ENCODE measurements around the gene SMO.

GRCh38 chr7:129170441-129171021 is 17.9 kb upstream of the SMO start:
- TF ChIP-seq CTCF (IDR thresholded peaks at IDR 0.05; ENCODE audit: low read depth, low read length, missing input control) (no peak), ATF3 (IDR thresholded peaks at IDR 0.05) (no peak), YY1 (IDR thresholded peaks at IDR 0.05) (no peak), RAD21 (IDR thresholded peaks at IDR 0.05) (no peak), REST (IDR thresholded peaks at IDR 0.05) (no peak), EGR1 (IDR thresholded peaks at IDR 0.05; ENCODE audit: low read depth in 2 of 2) (no peak), RXRA (IDR thresholded peaks at IDR 0.05) (no peak), JUND (IDR thresholded peaks at IDR 0.05) (no peak), GABPA (IDR thresholded peaks at IDR 0.05 in 1 of 2, conservative IDR thresholded peaks at IDR 0.05 in 1 of 2) (no peak), TAF1 (conservative IDR thresholded peaks at IDR 0.05) (no peak), ZBTB33 (IDR thresholded peaks at IDR 0.05) (no peak), SP1 (IDR thresholded peaks at IDR 0.05) (no peak), MAX (IDR thresholded peaks at IDR 0.05) (no peak)

Data from liver (tissue), 3 donors.